H1 (cell line): Measurements from ENCODE around the gene SPATA7. TPM values are rescaled to one million over a fixed set of nuclear protein-coding genes. Genes with fewer than 3 reads are reported as not detected.

Experiments
- CTCF ChIA-PET: fragments of 300-600 bp; sonication (Branson Sonifier 250); formaldehyde crosslinking; loops from one replicate; lab custom pipeline; 2021; ENCODE audit not compliant: partially characterized antibody; lab: Charles Lee
- POLR2A ChIA-PET: fragments of 300-600 bp; sonication (Branson Sonifier 250); formaldehyde crosslinking; loops from one replicate; lab custom pipeline; 2021; ENCODE audit warnings: inconsistent platforms; ENCODE audit not compliant: partially characterized antibody; lab: Charles Lee
- DNase-seq, 2 experiments: peaks; one replicate each; pipeline versions ENCODE4 v3.0.0 to v3.0.0-alpha.2; 2010 to 2022; ENCODE audit warnings: low spot score in 2 of 2, low read depth in 1 of 2, mixed read lengths in 1 of 2
- FAIRE-seq: peaks from 2 replicates; lab custom pipeline; 2011; peaks lifted over from hg19 to GRCh38; lab: Jason Lieb, UNC
- H2AFZ ChIP-seq: 2 replicates; pipeline ENCODE4 v1.8.1; 2012; ENCODE audit warnings: low read length, inconsistent platforms
- H2AK5ac ChIP-seq: 2 replicates; pipeline ENCODE4 v1.6.1; 2013; ENCODE audit warnings: low read depth, low read length
- H2BK120ac ChIP-seq: replicated peaks from 2 replicates; pipeline ENCODE3; 2013; ENCODE audit warnings: low read depth, low read length, inconsistent platforms
- H2BK12ac ChIP-seq: 2 replicates; pipeline ENCODE4 v1.6.1; 2013; ENCODE audit warnings: low read depth, low read length
- H2BK15ac ChIP-seq: 2 replicates; pipeline ENCODE4 v1.6.1; 2013; ENCODE audit warnings: low read length
- H2BK20ac ChIP-seq: 2 replicates; pipeline ENCODE4 v1.6.1; 2013; ENCODE audit warnings: low read length
- H2BK5ac ChIP-seq: 2 replicates; pipeline ENCODE4 v1.6.1; 2013; ENCODE audit warnings: low read depth, low read length
- H3K14ac ChIP-seq: 2 replicates; pipeline ENCODE4 v1.6.1; 2013; ENCODE audit warnings: inconsistent platforms; ENCODE audit not compliant: insufficient read length
- H3K18ac ChIP-seq: 2 replicates; pipeline ENCODE4 v1.6.1; 2013; ENCODE audit warnings: low read length; ENCODE audit errors: extremely low read depth
- H3K23ac ChIP-seq: 2 replicates; pipeline ENCODE4 v1.6.1; 2013; ENCODE audit warnings: inconsistent platforms; ENCODE audit not compliant: insufficient read length
- H3K23me2 ChIP-seq: 2 replicates; pipeline ENCODE4 v1.6.1; 2013; ENCODE audit warnings: low read depth, low read length
- H3K27ac ChIP-seq: 2 replicates; pipeline ENCODE4 v1.6.1; 2011; ENCODE audit warnings: low read depth, low read length, inconsistent platforms
- H3K27me3 ChIP-seq, 4 experiments: replicated peaks in 1 of 4; 1 replicate in 1 of 4; 2 replicates in 3 of 4; pipeline versions ENCODE4 v1.6.1 to v1.8.1; 2011 to 2013; ENCODE audit warnings: low read length in 3 of 4, mild to moderate bottlenecking in 3 of 4, inconsistent platforms in 2 of 4, mixed read lengths in 2 of 4, moderate library complexity in 1 of 4; ENCODE audit not compliant: control insufficient read depth in 3 of 4, insufficient read depth in 3 of 4; ENCODE audit errors: extremely low read depth in 1 of 4
- H3K36me3 ChIP-seq, 4 experiments: 2 replicates each; pipeline versions ENCODE4 v1.6.1 to v1.8.1; 2011 to 2013; ENCODE audit warnings: mild to moderate bottlenecking in 4 of 4, low read length in 3 of 4, moderate library complexity in 2 of 4, control low read depth in 1 of 4, inconsistent platforms in 1 of 4; ENCODE audit not compliant: insufficient read depth in 4 of 4, control insufficient read depth in 2 of 4
- H3K4ac ChIP-seq: replicated peaks from 2 replicates; pipeline ENCODE3; 2013; ENCODE audit warnings: low read length, low read depth, mixed read lengths, inconsistent platforms; ENCODE audit not compliant: insufficient read length
- H3K4me1 ChIP-seq, 4 experiments: replicated peaks in 1 of 4; 1 replicate in 1 of 4; 2 replicates in 3 of 4; pipeline versions ENCODE4 v1.6.1 to v1.8.1; 2011 to 2013; ENCODE audit warnings: low read length in 3 of 4, inconsistent platforms in 2 of 4, mixed read lengths in 1 of 4; ENCODE audit not compliant: insufficient read depth in 4 of 4, control insufficient read depth in 3 of 4
- H3K4me2 ChIP-seq, 2 experiments: 2 replicates each; pipeline versions ENCODE4 v1.6.1 to v1.8.1; 2011 to 2013; ENCODE audit warnings: low read depth in 2 of 2, low read length in 2 of 2, control low read depth in 1 of 2, inconsistent platforms in 1 of 2, mild to moderate bottlenecking in 1 of 2; ENCODE audit not compliant: insufficient read depth in 1 of 2
- H3K4me3 ChIP-seq, 4 experiments: fragments of 200-600, 300-600 bp in 1 of 4; sonication (generic), shearing (Covaris generic), sonication (Bioruptor Twin) in 1 of 4; 2 replicates each; pipeline versions ENCODE4 v1.5.1 to v1.8.1; 2011 to 2016; ENCODE audit warnings: low read length in 4 of 4, low read depth in 3 of 4, control low read depth in 2 of 4, inconsistent platforms in 2 of 4, mild to moderate bottlenecking in 2 of 4, mixed read lengths in 1 of 4, moderate library complexity in 1 of 4; ENCODE audit not compliant: insufficient read depth in 2 of 4; ENCODE audit errors: extremely low read depth in 1 of 4
- H3K56ac ChIP-seq: replicated peaks from 2 replicates; pipeline ENCODE3; 2013; ENCODE audit warnings: low read depth, mild to moderate bottlenecking, mixed read lengths, low read length, inconsistent platforms; ENCODE audit not compliant: insufficient read length
- H3K79me1 ChIP-seq: 2 replicates; pipeline ENCODE4 v1.6.1; 2013; ENCODE audit warnings: low read depth, low read length, control low read depth
- H3K79me2 ChIP-seq, 2 experiments: 2 replicates each; pipeline versions ENCODE4 v1.6.1 to v1.8.1; 2012 to 2013; ENCODE audit warnings: low read length in 2 of 2, mild to moderate bottlenecking in 2 of 2, inconsistent platforms in 1 of 2; ENCODE audit not compliant: insufficient read depth in 2 of 2, control insufficient read depth in 1 of 2
- H3K9ac ChIP-seq, 4 experiments: replicated peaks in 1 of 4; 1 replicate in 1 of 4; 2 replicates in 3 of 4; pipeline versions ENCODE4 v1.6.1 to v1.8.1; 2011 to 2013; ENCODE audit warnings: low read depth in 3 of 4, low read length in 3 of 4, control low read depth in 2 of 4, mild to moderate bottlenecking in 2 of 4, moderate library complexity in 2 of 4, inconsistent platforms in 1 of 4; ENCODE audit errors: extremely low read depth in 1 of 4
- H3K9me3 ChIP-seq, 2 experiments: 2 replicates each; pipeline versions ENCODE4 v1.6.1 to v1.8.1; 2012 to 2013; ENCODE audit warnings: mild to moderate bottlenecking in 2 of 2, moderate library complexity in 2 of 2, control low read depth in 1 of 2, inconsistent platforms in 1 of 2, low read depth in 1 of 2, low read length in 1 of 2, mixed read lengths in 1 of 2; ENCODE audit not compliant: insufficient read depth in 2 of 2
- H4K20me1 ChIP-seq, 2 experiments: replicated peaks in 1 of 2; 2 replicates each; pipeline versions ENCODE3 to v1.8.1; 2011 to 2013; ENCODE audit warnings: inconsistent platforms in 2 of 2, low read length in 2 of 2, mild to moderate bottlenecking in 1 of 2; ENCODE audit not compliant: insufficient read depth in 2 of 2, control insufficient read depth in 1 of 2
- H4K5ac ChIP-seq: 2 replicates; pipeline ENCODE4 v1.6.1; 2013; ENCODE audit warnings: low read length, low read depth, mixed read lengths, inconsistent platforms; ENCODE audit not compliant: insufficient read length
- H4K8ac ChIP-seq: 2 replicates; pipeline ENCODE4 v1.8.0; 2013; ENCODE audit warnings: mild to moderate bottlenecking, moderate library complexity, low read length, inconsistent platforms; ENCODE audit not compliant: insufficient read depth; ENCODE audit errors: extremely low read depth
- H4K91ac ChIP-seq: replicated peaks from 2 replicates; pipeline ENCODE3; 2013; ENCODE audit warnings: low read length, mixed read lengths, inconsistent platforms; ENCODE audit not compliant: insufficient read length
- KDM1A ChIP-seq: fragments of 200-600, 300-600 bp; sonication (generic); IDR thresholded peaks from 2 replicates; pipeline ENCODE4 v1.7.1; 2016; ENCODE audit warnings: mild to moderate bottlenecking, low read length, borderline replicate concordance
- WGBS, 2 experiments: shearing (Covaris generic) in 1 of 2; methylation state at CpG; one replicate each; pipeline versions ENCODE4 v1.1.6 to v1.1.7; 2013 to 2015; ENCODE audit warnings: low lambda C conversion rate in 2 of 2, mixed read lengths in 2 of 2, inconsistent platforms in 1 of 2, low coverage in 1 of 2, missing lambda C conversion rate in 1 of 2; ENCODE audit not compliant: insufficient replicate concordance in 2 of 2, insufficient coverage in 1 of 2, insufficient read length in 1 of 2; ENCODE audit errors: extremely low coverage in 1 of 2, missing lambda C conversion rate in 1 of 2; 5-methylcytosine and 5-hydroxymethylcytosine counted together
- polyA plus RNA-seq, 7 experiments: library from polyadenylated mRNA; depleted of rRNA in 3 of 7; stranded (reverse) in 5 of 7; unstranded in 2 of 7; fragments of >200 nt in 5 of 7; fragments of 200-250 nt in 2 of 7; gene quantifications; 1 replicate in 5 of 7; 2 replicates in 1 of 7; 4 replicates in 1 of 7; pipeline versions ENCODE4 v1.2.1 to v1.2.3, GENCODE V29; 2011 to 2013; ENCODE audit warnings: missing spikeins in 2 of 7, mixed read lengths in 2 of 7
- total RNA-seq: library from RNA; stranded (reverse); fragmentation: NEBNext Ultra II Directional; extraction: Animal tissue kit (Norgen Biotek cat#: 25700); gene quantifications from 2 replicates; pipeline ENCODE4 v1.2.1, GENCODE V29; 2021

SPATA7 gene
- total and polyA plus RNA-seq, 2 of the 8 experiments (the other 6 are each of a cell fraction or from before 2014, with no cell fraction given), result 3.8 to 6.7 TPM

- no peak overlapping the region for H4K5ac ChIP-seq
- POLR2A ChIA-PET, result interaction anchor here (0.9 to 1.6 kb wide), 2 partner anchors 13 to 16 kb away, joined by 3 to 4 read pairs; no protein-coding TSS in a partner anchor
- no peak overlapping the region for H2BK5ac ChIP-seq
- no peaks in the 10 kb centered on the region for H3K79me2 ChIP-seq
- H3K27me3 ChIP-seq, result no peaks in the 10 kb centered on the region
- no peak overlapping the region for H4K8ac ChIP-seq
- peak overlapping the region; percentile 9; the same call in 1 of the 2 replicates for H2BK12ac ChIP-seq
- H4K91ac ChIP-seq, result no peak overlapping the region
- H3K4me3 ChIP-seq, result no peak overlapping the region
- H3K23ac ChIP-seq, result no peak overlapping the region
- peaks cover 6 to 20% (median 13%) of the 10 kb centered on the region in 4 experiments; a peak in 6 of 7 replicates for H3K4me1 ChIP-seq
- H2BK15ac ChIP-seq, result no peak overlapping the region
- H3K4ac ChIP-seq, result no peak overlapping the region
- H3K9ac ChIP-seq, result no peak overlapping the region
- no peaks in the 10 kb centered on the region for H3K9me3 ChIP-seq
- 89% methylated on average over 2 of the region's 2 CpGs; no CpG with 5 or more reads in 1 of the 2 experiments for WGBS, 2 experiments
- no peaks in the 10 kb centered on the region for H4K20me1 ChIP-seq
- FAIRE-seq (no peak), DNase-seq (no peak)
- H3K14ac ChIP-seq, result no peak overlapping the region
- CTCF ChIA-PET, result interaction anchor here (0.8 to 3.6 kb wide), 11 partner anchors 8 to 467 kb away, joined by 3 to 19 read pairs (median 5); no protein-coding TSS in a partner anchor
- no peak overlapping the region for H3K56ac ChIP-seq
- peaks cover 2 to 20% (median 11%) of the 10 kb centered on the region in 4 experiments; a peak in 7 of 8 replicates for H3K36me3 ChIP-seq
- no peak overlapping the region; the same call in 1 of the 2 replicates for H3K18ac ChIP-seq
- no peaks in the 10 kb centered on the region; the same call in 1 of the 2 replicates for H3K23me2 ChIP-seq
- H3K4me2 ChIP-seq, result no peak overlapping the region
- H2BK120ac ChIP-seq, result no peak overlapping the region
- no peak overlapping the region for H2AFZ ChIP-seq
- no peak overlapping the region for H2BK20ac ChIP-seq
- no peaks in the 10 kb centered on the region for H3K79me1 ChIP-seq
- no peak overlapping the region for H3K27ac ChIP-seq
- H2AK5ac ChIP-seq, result no peak overlapping the region
- no peak for TF ChIP-seq KDM1A
Observed at GRCh38 chr14:88481059-88481458, 95.6 kb downstream of the SPATA7 start.
